HL-60 (cell line): Measurements from ENCODE around the gene CACNA1E.

Experiments used
- DNase-seq, 2 experiments: peaks; one replicate each; pipeline ENCODE4 v3.0.0-alpha.2; 2010 to 2020; ENCODE audit warnings: low read depth in 1 of 2, low spot score in 1 of 2
- H3K27ac ChIP-seq: fragments of 250-450 bp; sonication (Bioruptor Pico); replicated peaks from 2 replicates; pipeline ENCODE4 v1.5.1; 2020; ENCODE audit warnings: mild to moderate bottlenecking, moderate library complexity
- H3K27me3 ChIP-seq: fragments of 250-450 bp; sonication (Bioruptor Pico); 2 replicates; pipeline ENCODE4 v1.5.1; 2021; ENCODE audit warnings: mild to moderate bottlenecking, moderate library complexity; ENCODE audit not compliant: insufficient read depth, poor library complexity, severe bottlenecking
- H3K4me3 ChIP-seq: replicated peaks from 2 replicates; pipeline ENCODE4 v1.5.1; 2011; ENCODE audit warnings: mild to moderate bottlenecking, control low read depth, low read length; ENCODE audit not compliant: insufficient read depth
- CTCF ChIP-seq: IDR thresholded peaks from one replicate; pipeline ENCODE4 v1.5.1; 2011; ENCODE audit warnings: low read length, control low read depth, inconsistent platforms; ENCODE audit not compliant: insufficient read depth
- GABPA ChIP-seq: IDR thresholded peaks from 2 replicates; pipeline ENCODE4 v1.6.1; 2012; ENCODE audit warnings: low read depth
- POLR2AphosphoS5 ChIP-seq: IDR thresholded peaks from 2 replicates; pipeline ENCODE4 v1.6.1; 2012; ENCODE audit warnings: low read depth
- REST ChIP-seq: IDR thresholded peaks from 2 replicates; pipeline ENCODE4 v1.6.1; 2012; ENCODE audit warnings: low read depth; ENCODE audit not compliant: insufficient replicate concordance
- SPI1 ChIP-seq: IDR thresholded peaks from 2 replicates; pipeline ENCODE4 v1.6.1; 2012; ENCODE audit warnings: low read depth, mild to moderate bottlenecking, borderline replicate concordance

Gene CACNA1E

GRCh38 chr1:181485287-181486097 is 2.2 kb downstream of the CACNA1E start:
- Histone ChIP-seq H3K27me3 (peaks cover 22% of the 10 kb centered on the region), H3K27ac (no peak overlapping the region), H3K4me3 (no peak overlapping the region)
- no peak for TF ChIP-seq POLR2AphosphoS5
- peak; percentile 99 for TF ChIP-seq REST
- peak in 1 of 2 experiments; percentile 39 for DNase-seq

GRCh38 chr1:181486098-181486420 is 2.7 kb downstream of the CACNA1E start:
- TF ChIP-seq SPI1 (no peak), CTCF (no peak), GABPA (no peak), REST (no peak), POLR2AphosphoS5 (no peak)
- DNase-seq = no peak
- Histone ChIP-seq H3K4me3 (no peak overlapping the region), H3K27me3 (peaks cover 22% of the 10 kb centered on the region), H3K27ac (no peak overlapping the region)

GRCh38 chr1:181488866-181489265 is 5.5 kb downstream of the CACNA1E start:
- peak overlapping the region; percentile 63 for H3K27ac ChIP-seq
- no peak overlapping the region for H3K4me3 ChIP-seq
- peak in 1 of 2 experiments; percentile 50 for DNase-seq
- TF ChIP-seq REST (no peak), POLR2AphosphoS5 (no peak), CTCF (no peak)
- H3K27me3 ChIP-seq = peaks cover 11% of the 10 kb centered on the region

GRCh38 chr1:181490276-181490675 is 7.0 kb downstream of the CACNA1E start:
- DNase-seq = no peak
- no peak for TF ChIP-seq CTCF
- no peak for TF ChIP-seq REST
- no peak for TF ChIP-seq GABPA
- TF ChIP-seq SPI1 = no peak
- no peak for TF ChIP-seq POLR2AphosphoS5
- Histone ChIP-seq H3K4me3 (no peak overlapping the region), H3K27me3 (no peaks in the 10 kb centered on the region), H3K27ac (no peak overlapping the region)
